ES-I3 (cell line): ENCODE data around the gene RNU6-1.

Source experiments
- H3K36me3 ChIP-seq: 2 replicates; pipeline ENCODE4 v1.6.1; 2013; ENCODE audit warnings: mild to moderate bottlenecking, low read length, control low read depth, moderate library complexity; ENCODE audit not compliant: insufficient read depth
- H3K4me1 ChIP-seq: 2 replicates; pipeline ENCODE4 v1.6.1; 2013; ENCODE audit warnings: mild to moderate bottlenecking, control low read depth, low read length; ENCODE audit not compliant: insufficient read depth
- H3K9ac ChIP-seq: 2 replicates; pipeline ENCODE4 v1.6.1; 2013; ENCODE audit warnings: low read depth, mild to moderate bottlenecking, low read length, moderate library complexity
- H3K9me3 ChIP-seq: 2 replicates; pipeline ENCODE4 v1.6.1; 2013; ENCODE audit warnings: mild to moderate bottlenecking, low read length, moderate library complexity; ENCODE audit not compliant: control insufficient read depth, insufficient read depth

The RNU6-1 gene

DNA sequence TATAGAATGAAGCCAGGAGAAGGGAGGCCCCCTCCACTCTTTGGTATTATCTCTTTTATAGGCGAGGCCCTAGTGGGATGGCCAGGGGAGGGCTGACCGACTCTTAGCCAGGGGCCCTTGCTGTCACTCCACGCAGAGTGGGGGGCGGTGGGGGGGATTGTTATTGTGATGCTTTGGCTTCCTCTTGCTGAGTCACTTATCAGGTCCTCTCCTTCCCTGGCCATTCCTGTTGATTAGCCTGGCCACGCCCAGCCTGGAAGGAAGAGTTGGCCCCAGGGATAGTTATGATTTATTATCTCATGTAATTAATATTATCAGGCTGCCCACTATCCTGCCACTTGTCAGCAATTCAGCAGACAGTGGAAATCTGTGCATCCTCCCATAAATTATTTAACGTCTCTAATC, 40.0 kb downstream of the RNU6-1 start:
- Histone ChIP-seq H3K36me3 (no peaks in the 10 kb centered on the region), H3K4me1 (peaks cover 17% of the 10 kb centered on the region), H3K9me3 (peaks cover 4% of the 10 kb centered on the region; the same call in 1 of the 2 replicates), H3K9ac (no peak overlapping the region)

DNA sequence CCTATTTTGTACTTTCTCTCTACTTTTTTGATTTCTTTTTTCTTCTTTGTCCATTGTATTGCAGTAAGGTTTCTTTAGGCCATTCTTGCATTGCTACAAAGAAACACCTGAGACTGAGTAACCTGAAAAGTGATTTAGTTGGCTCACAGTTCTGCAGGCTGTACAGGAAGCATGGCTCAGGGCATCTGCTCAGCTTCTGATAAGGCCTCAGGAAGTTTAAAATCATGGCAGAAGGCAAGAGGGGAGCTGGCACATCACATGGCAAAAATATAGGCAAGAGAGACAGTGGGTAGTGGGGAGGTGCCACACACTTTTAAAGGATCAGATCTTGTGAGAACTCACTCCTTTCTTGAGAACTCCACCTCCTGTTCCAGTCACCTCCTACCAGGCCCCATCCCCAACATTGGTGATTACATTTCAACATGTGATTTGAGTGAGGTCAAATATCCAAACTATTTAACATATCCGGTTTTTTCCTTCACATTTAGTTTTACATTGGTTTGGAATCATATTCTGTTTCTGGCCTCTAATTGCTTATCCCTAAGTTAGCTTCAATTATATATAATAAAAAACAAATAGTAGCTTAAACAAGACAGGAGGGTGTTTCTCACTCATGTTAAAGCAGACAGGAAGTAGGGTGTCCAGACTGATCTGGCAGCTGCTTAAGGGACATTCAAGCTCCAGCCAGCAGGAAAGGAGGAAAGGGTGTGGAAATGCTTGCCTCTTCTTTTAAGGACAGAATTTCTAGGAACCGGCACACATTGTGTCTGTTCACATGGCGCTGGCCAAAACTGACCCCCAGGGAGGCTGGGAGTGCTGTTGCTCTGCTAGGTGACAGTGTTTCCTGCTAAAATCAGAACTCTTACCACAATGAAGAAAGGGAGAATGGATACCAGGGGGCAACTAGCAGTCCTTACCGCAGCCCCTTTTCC, 43.4 kb downstream of the RNU6-1 start:
- Histone ChIP-seq H3K9ac (no peak overlapping the region), H3K36me3 (no peaks in the 10 kb centered on the region)

DNA sequence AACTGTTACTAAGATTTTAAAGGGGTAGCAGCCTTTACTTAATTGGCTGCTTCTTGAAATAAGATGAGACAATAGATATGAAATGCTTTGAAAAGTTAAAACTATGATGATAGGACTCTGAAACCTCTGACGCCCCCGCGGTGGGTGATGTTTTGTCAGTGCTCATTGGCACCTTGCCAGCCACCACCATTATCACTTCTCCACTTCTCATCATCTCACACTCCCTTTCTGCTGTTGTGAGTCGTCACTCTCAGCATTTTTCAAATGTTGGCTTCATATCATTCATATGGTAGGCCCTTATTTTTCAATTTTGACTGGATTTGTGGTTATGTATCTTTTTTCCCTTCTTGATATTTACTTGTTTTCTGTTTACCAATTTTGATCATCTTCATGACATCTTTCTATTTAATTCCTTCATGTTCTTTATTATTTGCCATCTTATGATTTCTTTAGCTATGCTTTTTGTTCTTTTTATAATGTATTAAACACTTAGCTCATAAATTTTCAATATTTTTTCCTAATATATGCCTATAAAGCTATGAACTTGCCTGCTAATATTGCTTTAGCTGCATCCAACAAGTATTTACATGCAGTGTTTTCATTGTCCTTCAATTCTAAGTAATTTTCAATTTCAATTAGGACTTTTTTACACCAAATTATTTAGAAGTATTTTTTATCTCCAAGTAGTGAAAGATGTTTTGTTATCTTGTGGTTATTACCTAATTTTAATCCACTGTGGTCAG, 44.8 kb downstream of the RNU6-1 start:
- H3K9ac ChIP-seq: no peak overlapping the region
- peaks cover 4% of the 10 kb centered on the region; the same call in 1 of the 2 replicates for H3K9me3 ChIP-seq
- H3K4me1 ChIP-seq: peaks cover 22% of the 10 kb centered on the region
- H3K36me3 ChIP-seq: no peaks in the 10 kb centered on the region

More for the DNA sequence above, 43.4 kb downstream of the RNU6-1 start:
- Histone ChIP-seq H3K9me3 (peaks cover 4% of the 10 kb centered on the region; the same call in 1 of the 2 replicates), H3K4me1 (peaks cover 12% of the 10 kb centered on the region)

DNA sequence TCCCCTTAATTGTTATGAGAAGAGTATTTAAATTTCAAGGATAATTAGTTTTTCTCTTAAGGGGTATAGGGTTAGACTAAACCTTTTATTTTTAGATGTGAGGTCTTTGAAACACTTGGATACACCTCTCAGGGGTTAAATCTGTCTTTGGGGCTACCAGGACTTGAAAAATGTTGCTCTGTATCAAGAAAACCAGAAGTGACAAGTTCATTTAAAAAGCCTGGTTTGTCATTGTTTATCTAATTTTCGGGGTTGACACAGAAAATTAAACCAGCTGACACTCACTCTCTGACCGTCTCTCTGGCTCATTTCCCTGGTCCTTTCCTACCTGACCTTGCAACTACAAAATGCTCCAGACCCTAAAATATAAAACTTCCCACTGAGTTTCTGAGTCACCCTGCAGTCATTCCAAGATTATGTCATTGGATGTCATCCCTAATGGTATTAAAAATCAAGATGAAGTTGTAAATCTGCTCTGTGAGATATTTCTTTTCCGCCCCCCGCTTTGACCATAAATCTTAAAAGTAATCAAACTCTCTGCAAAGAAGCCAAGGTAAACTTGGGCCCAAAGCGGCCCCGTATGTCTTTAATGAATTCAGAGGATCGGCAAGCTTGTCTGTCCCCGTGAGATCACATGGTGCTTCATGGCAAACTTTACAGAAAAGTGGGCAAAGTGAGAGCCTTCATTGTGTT, 47.4 kb downstream of the RNU6-1 start:
- H3K4me1 ChIP-seq: peaks cover 20% of the 10 kb centered on the region
- no peaks in the 10 kb centered on the region for H3K36me3 ChIP-seq
- H3K9ac ChIP-seq: no peak overlapping the region
- H3K9me3 ChIP-seq: peaks cover 4% of the 10 kb centered on the region; the same call in 1 of the 2 replicates

DNA sequence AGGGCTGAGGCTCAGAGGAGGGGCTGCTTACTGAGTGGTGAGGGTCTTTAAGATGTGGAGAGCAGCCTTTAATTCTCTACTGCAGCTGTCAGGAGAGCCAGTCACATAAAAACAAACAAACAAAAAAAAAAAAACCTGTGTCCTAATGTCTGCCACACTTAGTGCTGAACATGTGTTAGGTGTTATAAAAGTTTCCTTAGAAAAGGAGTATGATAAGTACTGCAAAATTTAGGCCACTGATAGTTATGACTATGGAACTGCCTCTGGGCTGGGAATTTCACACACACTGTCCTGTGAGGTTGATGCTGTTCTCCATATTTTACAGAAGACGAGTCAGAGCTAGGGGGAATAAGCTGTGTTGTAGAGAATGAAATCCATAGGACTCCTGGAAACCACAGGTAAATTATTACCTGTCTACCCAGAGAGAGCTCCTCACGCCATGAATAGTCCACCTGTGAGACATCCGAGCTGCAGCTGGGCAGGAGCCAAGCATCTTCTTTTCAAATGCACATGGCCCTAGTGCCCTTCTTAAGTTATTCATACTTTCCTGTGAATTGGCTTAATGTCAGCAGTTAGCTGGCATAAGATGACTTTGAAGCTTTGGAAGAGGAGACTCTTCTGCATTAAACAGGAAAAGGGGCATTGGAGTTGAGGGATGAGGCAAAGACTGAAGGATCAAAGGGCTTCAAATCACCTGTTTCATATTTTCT, 49.1 kb downstream of the RNU6-1 start:
- peaks cover 3% of the 10 kb centered on the region; the same call in 1 of the 2 replicates for H3K9me3 ChIP-seq
- no peaks in the 10 kb centered on the region for H3K36me3 ChIP-seq
- H3K9ac ChIP-seq: no peak overlapping the region
- H3K4me1 ChIP-seq: peaks cover 25% of the 10 kb centered on the region
